ENCODE results near the gene OR6B1. TPM values are rescaled to one million over a fixed set of nuclear protein-coding genes. Genes with fewer than 3 reads are reported as not detected.

OR6B1 gene
- total RNA-seq, 2 donors from 2014 or later = not detected

DNA sequence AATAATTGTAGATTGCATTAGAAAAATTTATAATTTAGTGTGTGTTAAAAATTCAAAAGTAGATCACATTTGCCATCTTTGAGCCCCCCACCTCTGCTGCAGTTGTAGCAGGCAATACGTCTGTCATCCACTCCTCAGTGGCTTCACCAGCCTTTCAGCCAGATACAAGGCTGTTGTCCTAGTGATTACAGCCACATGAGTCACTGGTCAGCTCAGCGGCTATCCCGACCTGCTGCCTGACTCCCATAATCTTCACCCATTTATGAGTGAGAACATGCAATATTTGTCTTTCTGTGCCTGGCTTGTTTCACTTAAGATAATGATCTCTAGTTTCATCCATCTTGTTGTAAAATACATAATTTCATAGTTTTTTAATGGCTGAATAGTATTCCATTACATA lies 57.8 kb downstream of the OR6B1 start:
- no peak for DNase-seq (ENCODE audit: low spot score)
- Histone ChIP-seq H3K4me3 (no peak overlapping the region), H3K27ac (no peak overlapping the region), H3K4me1 (ENCODE audit: control insufficient read depth in 1 of 2, low read depth in 2 of 2) (no peaks in the 10 kb centered on the region), H3K9me3 (no peaks in the 10 kb centered on the region), H3K27me3 (replicated peaks; ENCODE audit: insufficient read depth) (no peaks in the 10 kb centered on the region), H3K36me3 (no peaks in the 10 kb centered on the region)
- TF ChIP-seq CTCF (IDR thresholded peaks at IDR 0.05) = no peak
- ATAC-seq (ENCODE audit: insufficient number of reproducible peaks, low FRiP score, low read depth) = no peak

Other genes starting within 250 kb of the OR6B1 start
- 1 to 10 TPM in 1 of 2 donors, under 1 TPM in 1; 0.68 to 2.7 TPM for gene CTAGE6, start 242.6 kb upstream of the OR6B1 start, total RNA-seq
- 10 to 100 TPM; 28.4 to 28.6 TPM for gene TCAF1, start 98.1 kb upstream of the OR6B1 start, total RNA-seq
- gene OR2F2, start 65.1 kb upstream of the OR6B1 start, total RNA-seq = not detected
- not detected for gene OR2F1, start 45.5 kb upstream of the OR6B1 start, total RNA-seq
- not detected for gene OR2A5, start 48.6 kb downstream of the OR6B1 start, total RNA-seq
- not detected for gene OR2A25, start 69.5 kb downstream of the OR6B1 start, total RNA-seq
- gene OR2A12, start 86.0 kb downstream of the OR6B1 start, total RNA-seq = not detected
- gene OR2A2, start 109.3 kb downstream of the OR6B1 start, total RNA-seq = not detected
- not detected for gene OR2A14, start 122.9 kb downstream of the OR6B1 start, total RNA-seq
- 1 to 10 TPM; 1.6 to 5.8 TPM for gene CTAGE4, start 183.1 kb downstream of the OR6B1 start, total RNA-seq
- gene ARHGEF35, start 195.5 kb downstream of the OR6B1 start, total RNA-seq = 1 to 10 TPM; 1.1 to 3.2 TPM
- under 1 TPM in 1 of 2 donors, not detected in 1; 0.49 TPM for gene OR2A42, start 239.3 kb downstream of the OR6B1 start, total RNA-seq

Measured in thoracic aorta (tissue), 2 donors.